PC-9 (cell line): ENCODE data around the gene SLFNL1.

Experiments
- EZH2 ChIP-seq: fragments of 200-600 bp; sonication (generic); IDR thresholded peaks from 2 replicates; pipeline ENCODE4 v1.8.0; 2017; ENCODE audit warnings: antibody characterized with exemption, low read depth
- TF ChIP-seq, protein P1 (sequence below): fragments of 200-600 bp; sonication (generic); conservative IDR thresholded peaks from 2 replicates; pipeline ENCODE4 v1.6.1; 2017; ENCODE audit warnings: mixed run types, antibody characterized with exemption, mild to moderate bottlenecking, moderate library complexity

DNA sequence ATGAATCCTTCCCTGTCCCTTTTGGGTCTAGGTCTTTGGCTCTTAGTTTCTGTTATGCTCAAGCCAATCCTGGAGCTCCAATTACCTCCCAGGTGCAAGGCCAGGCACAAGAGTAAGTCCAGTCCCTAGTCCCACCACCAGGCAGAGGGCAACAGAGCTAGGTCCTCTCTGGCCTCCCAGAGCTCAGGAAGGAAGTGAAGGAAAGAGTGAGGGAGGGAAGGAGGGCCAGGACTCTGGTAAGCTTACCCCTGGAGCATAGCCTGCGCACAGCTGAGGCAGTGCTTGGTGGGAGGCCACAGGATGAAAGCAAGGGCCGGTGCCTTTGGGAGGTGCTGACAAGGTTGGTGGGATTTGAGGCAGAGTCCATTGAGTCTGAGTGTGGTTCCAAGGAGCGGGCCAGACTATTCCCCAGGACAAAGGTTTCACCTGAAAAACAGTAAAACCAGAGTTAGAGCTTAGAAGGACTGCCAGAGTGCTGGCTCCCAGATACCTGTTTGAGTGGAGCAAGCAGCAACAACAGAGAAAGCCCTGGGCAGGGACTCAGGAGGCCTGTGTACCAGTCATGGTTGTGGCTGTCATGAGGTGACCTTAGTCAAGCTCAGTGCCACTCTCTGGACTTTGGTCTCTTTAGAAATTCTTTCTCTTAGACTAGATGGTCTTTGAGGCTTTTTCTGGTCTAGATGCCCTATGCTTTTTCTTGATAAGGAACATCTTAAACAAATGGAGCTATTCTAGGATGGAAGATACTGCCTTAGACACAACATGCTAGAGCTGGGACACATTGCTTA lies 15.8 kb upstream of the SLFNL1 start:
- TF ChIP-seq, protein P1, sequence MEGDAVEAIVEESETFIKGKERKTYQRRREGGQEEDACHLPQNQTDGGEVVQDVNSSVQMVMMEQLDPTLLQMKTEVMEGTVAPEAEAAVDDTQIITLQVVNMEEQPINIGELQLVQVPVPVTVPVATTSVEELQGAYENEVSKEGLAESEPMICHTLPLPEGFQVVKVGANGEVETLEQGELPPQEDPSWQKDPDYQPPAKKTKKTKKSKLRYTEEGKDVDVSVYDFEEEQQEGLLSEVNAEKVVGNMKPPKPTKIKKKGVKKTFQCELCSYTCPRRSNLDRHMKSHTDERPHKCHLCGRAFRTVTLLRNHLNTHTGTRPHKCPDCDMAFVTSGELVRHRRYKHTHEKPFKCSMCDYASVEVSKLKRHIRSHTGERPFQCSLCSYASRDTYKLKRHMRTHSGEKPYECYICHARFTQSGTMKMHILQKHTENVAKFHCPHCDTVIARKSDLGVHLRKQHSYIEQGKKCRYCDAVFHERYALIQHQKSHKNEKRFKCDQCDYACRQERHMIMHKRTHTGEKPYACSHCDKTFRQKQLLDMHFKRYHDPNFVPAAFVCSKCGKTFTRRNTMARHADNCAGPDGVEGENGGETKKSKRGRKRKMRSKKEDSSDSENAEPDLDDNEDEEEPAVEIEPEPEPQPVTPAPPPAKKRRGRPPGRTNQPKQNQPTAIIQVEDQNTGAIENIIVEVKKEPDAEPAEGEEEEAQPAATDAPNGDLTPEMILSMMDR = no peak
- TF ChIP-seq EZH2 = no peak
